Esophagus muscularis mucosa (tissue), 3 donors: ENCODE measurements around the gene ERN1.

ENCODE experiments used
- POLR2A ChIP-seq: fragments of 450-650 bp; IDR thresholded peaks from one replicate; pipeline ENCODE4 v1.6.1; 2017; ENCODE audit warnings: antibody characterized with exemption, moderate library complexity, mild to moderate bottlenecking, low read depth
- POLR2AphosphoS5 ChIP-seq, 2 donors: sonication (generic); formaldehyde crosslinking; IDR thresholded peaks; one replicate each; pipeline ENCODE4 v1.6.1; 2017; ENCODE audit warnings: antibody characterized with exemption in 2 of 2
- TF ChIP-seq, protein P1 (sequence below), 3 experiments: fragments of 200-600 bp in 2 of 3; fragments of 450-650 bp in 1 of 3; sonication (generic) in 2 of 3; IDR thresholded peaks; one replicate each; pipeline ENCODE4 v1.5.1; 2017 to 2019; ENCODE audit warnings: antibody characterized with exemption in 3 of 3, mild to moderate bottlenecking in 2 of 3, moderate library complexity in 1 of 3

DNA sequence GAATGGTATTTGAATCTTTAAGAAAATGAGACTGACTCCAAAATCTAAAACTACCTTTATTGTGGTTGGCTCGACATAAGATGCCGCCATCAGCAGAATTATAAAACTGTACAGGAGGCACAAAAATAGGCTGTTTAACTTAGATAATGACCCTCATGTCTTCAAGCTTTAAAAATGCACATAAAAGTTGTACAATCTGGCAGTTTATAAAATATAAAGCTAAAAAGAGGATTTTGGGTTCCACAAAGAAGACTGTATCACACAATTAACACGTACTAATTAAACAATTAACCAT lies 90.9 kb downstream of the ERN1 start:
- TF ChIP-seq, protein P1, sequence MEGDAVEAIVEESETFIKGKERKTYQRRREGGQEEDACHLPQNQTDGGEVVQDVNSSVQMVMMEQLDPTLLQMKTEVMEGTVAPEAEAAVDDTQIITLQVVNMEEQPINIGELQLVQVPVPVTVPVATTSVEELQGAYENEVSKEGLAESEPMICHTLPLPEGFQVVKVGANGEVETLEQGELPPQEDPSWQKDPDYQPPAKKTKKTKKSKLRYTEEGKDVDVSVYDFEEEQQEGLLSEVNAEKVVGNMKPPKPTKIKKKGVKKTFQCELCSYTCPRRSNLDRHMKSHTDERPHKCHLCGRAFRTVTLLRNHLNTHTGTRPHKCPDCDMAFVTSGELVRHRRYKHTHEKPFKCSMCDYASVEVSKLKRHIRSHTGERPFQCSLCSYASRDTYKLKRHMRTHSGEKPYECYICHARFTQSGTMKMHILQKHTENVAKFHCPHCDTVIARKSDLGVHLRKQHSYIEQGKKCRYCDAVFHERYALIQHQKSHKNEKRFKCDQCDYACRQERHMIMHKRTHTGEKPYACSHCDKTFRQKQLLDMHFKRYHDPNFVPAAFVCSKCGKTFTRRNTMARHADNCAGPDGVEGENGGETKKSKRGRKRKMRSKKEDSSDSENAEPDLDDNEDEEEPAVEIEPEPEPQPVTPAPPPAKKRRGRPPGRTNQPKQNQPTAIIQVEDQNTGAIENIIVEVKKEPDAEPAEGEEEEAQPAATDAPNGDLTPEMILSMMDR (IDR thresholded peaks at IDR 0.05): no peak
- TF ChIP-seq POLR2A (no peak), POLR2AphosphoS5 (IDR thresholded peaks at IDR 0.05) (no peak)
